Activated CD8-positive, alpha-beta memory T cell treated with anti-CD3 and anti-CD28 coated beads, Interleukin-2, amount 10 ng/mL, durations not matched to agents 7 days and 5 days (primary cell): ENCODE data around the gene UBXN10. TPM values are rescaled to one million over a fixed set of nuclear protein-coding genes. Genes with fewer than 3 reads are reported as not detected.

Source experiments
- ATAC-seq: fragments of 150-1000 bp; cut with Tn5 transposase; one replicate; pipeline ENCODE4 v1.10.0; 2021; ENCODE audit warnings: moderate library complexity
- CTCF ChIA-PET: fragments of 350-600 bp; sonication (Branson Sonifier 250); formaldehyde crosslinking; loops from one replicate; lab custom pipeline; 2021; ENCODE audit warnings: antibody characterized with exemption; lab: Charles Lee
- DNase-seq: peaks from one replicate; pipeline ENCODE4 v3.0.0-alpha.2; 2020
- H3K27ac Mint-ChIP-seq: one replicate; pipeline ENCODE4 v1.8.0; 2021; ENCODE audit warnings: mild to moderate bottlenecking, mixed read lengths
- H3K27me3 Mint-ChIP-seq: one replicate; pipeline ENCODE4 v1.8.0; 2021; ENCODE audit warnings: mixed read lengths
- H3K36me3 Mint-ChIP-seq: one replicate; pipeline ENCODE4 v1.8.0; 2021; ENCODE audit warnings: mild to moderate bottlenecking, mixed read lengths
- H3K4me1 Mint-ChIP-seq: one replicate; pipeline ENCODE4 v1.8.0; 2021; ENCODE audit warnings: mixed read lengths
- H3K4me3 Mint-ChIP-seq: one replicate; pipeline ENCODE4 v1.8.0; 2021; ENCODE audit warnings: mild to moderate bottlenecking, moderate library complexity, mixed read lengths
- H3K9me3 Mint-ChIP-seq: one replicate; pipeline ENCODE4 v1.8.0; 2022; ENCODE audit warnings: low read depth, mixed read lengths
- total RNA-seq, 2 experiments: library from RNA; stranded (reverse); gene quantifications; one replicate each; pipeline ENCODE4 v1.2.3, GENCODE V29; 2021

The UBXN10 gene
- total RNA-seq, 2 experiments from 2014 or later = 0.23 to 1.1 TPM

- Mint-ChIP-seq H3K4me3 (no peak overlapping the region), H3K27ac (no peak overlapping the region), H3K9me3 (no peaks in the 10 kb centered on the region), H3K4me1 (peaks cover 3% of the 10 kb centered on the region), H3K36me3 (no peaks in the 10 kb centered on the region), H3K27me3 (no peaks in the 10 kb centered on the region)
- CTCF ChIA-PET = interaction anchor here (0.8 kb wide), 1 partner anchor 231 kb away, joined by 3 read pairs; no protein-coding TSS in a partner anchor
- ATAC-seq = no peak
- no peak for DNase-seq
Observed at GRCh38 chr1:20147846-20148570, 37.9 kb upstream of the UBXN10 start.

- H3K27ac Mint-ChIP-seq = no peak overlapping the region
- no peaks in the 10 kb centered on the region for H3K9me3 Mint-ChIP-seq
- DNase-seq (no peak), ATAC-seq (no peak)
- no peaks in the 10 kb centered on the region for H3K36me3 Mint-ChIP-seq
- CTCF ChIA-PET = interaction anchor here (0.8 kb wide), 1 partner anchor 231 kb away, joined by 3 read pairs; no protein-coding TSS in a partner anchor
- H3K4me1 Mint-ChIP-seq = peaks cover 5% of the 10 kb centered on the region
- no peaks in the 10 kb centered on the region for H3K27me3 Mint-ChIP-seq
- no peak overlapping the region for H3K4me3 Mint-ChIP-seq
Observed at GRCh38 chr1:20148571-20149500, 37.1 kb upstream of the UBXN10 start.

- Mint-ChIP-seq H3K4me1 (peaks cover 14% of the 10 kb centered on the region), H3K27ac (no peak overlapping the region), H3K9me3 (no peaks in the 10 kb centered on the region), H3K4me3 (no peak overlapping the region), H3K36me3 (no peaks in the 10 kb centered on the region), H3K27me3 (no peaks in the 10 kb centered on the region)
- no peak for DNase-seq
- ATAC-seq = no peak
- CTCF ChIA-PET = interaction anchor here (1.3 kb wide), 1 partner anchor 232 kb away, joined by 4 read pairs; no protein-coding TSS in a partner anchor
Observed at GRCh38 chr1:20149601-20150325, 36.1 kb upstream of the UBXN10 start.

GRCh38 chr1:20150326-20150705 lies 35.6 kb upstream of the UBXN10 start:
- CTCF ChIA-PET = interaction anchor here (1.3 kb wide), 1 partner anchor 232 kb away, joined by 4 read pairs; no protein-coding TSS in a partner anchor
- H3K9me3 Mint-ChIP-seq = no peaks in the 10 kb centered on the region
- H3K4me3 Mint-ChIP-seq = no peak overlapping the region
- H3K36me3 Mint-ChIP-seq = no peaks in the 10 kb centered on the region
- no peaks in the 10 kb centered on the region for H3K27me3 Mint-ChIP-seq
- DNase-seq = no peak
- peaks cover 16% of the 10 kb centered on the region for H3K4me1 Mint-ChIP-seq
- no peak for ATAC-seq
- no peak overlapping the region for H3K27ac Mint-ChIP-seq

GRCh38 chr1:20150969-20151368 lies 34.9 kb upstream of the UBXN10 start:
- Mint-ChIP-seq H3K9me3 (no peaks in the 10 kb centered on the region), H3K27ac (no peak overlapping the region), H3K4me1 (peaks cover 16% of the 10 kb centered on the region), H3K27me3 (no peaks in the 10 kb centered on the region), H3K4me3 (no peak overlapping the region), H3K36me3 (no peaks in the 10 kb centered on the region)
- ATAC-seq (no peak), DNase-seq (no peak)
- CTCF ChIA-PET = interaction anchor here (1.3 to 2.8 kb wide), 4 partner anchors 44 to 233 kb away, joined by 4 to 28 read pairs (median 14); no protein-coding TSS in a partner anchor

GRCh38 chr1:20151906-20152598 lies 33.8 kb upstream of the UBXN10 start:
- Mint-ChIP-seq H3K9me3 (no peaks in the 10 kb centered on the region), H3K36me3 (no peaks in the 10 kb centered on the region), H3K27me3 (no peaks in the 10 kb centered on the region), H3K27ac (peak overlapping the region; percentile 51), H3K4me1 (peaks cover 16% of the 10 kb centered on the region), H3K4me3 (peak overlapping the region; percentile 54)
- peak; percentile 84 for DNase-seq
- peak; percentile 92 for ATAC-seq
- CTCF ChIA-PET = interaction anchor here (0.6 to 2.8 kb wide), 23 partner anchors 8 to 490 kb away, joined by 3 to 38 read pairs (median 4); partner anchors contain the start of gene OTUD3

- Mint-ChIP-seq H3K4me1 (peaks cover 16% of the 10 kb centered on the region), H3K4me3 (peak overlapping the region; percentile 54)
- CTCF ChIA-PET = interaction anchor here (0.7 to 2.8 kb wide), 21 partner anchors 9 to 491 kb away, joined by 3 to 38 read pairs (median 4); partner anchors contain the start of gene OTUD3
Observed at GRCh38 chr1:20152599-20152930, 33.3 kb upstream of the UBXN10 start.

GRCh38 chr1:20153000-20153418 lies 32.9 kb upstream of the UBXN10 start:
- no peaks in the 10 kb centered on the region for H3K9me3 Mint-ChIP-seq
- H3K4me3 Mint-ChIP-seq = no peak overlapping the region
- peaks cover 16% of the 10 kb centered on the region for H3K4me1 Mint-ChIP-seq
- DNase-seq (no peak), ATAC-seq (no peak)
- H3K27me3 Mint-ChIP-seq = no peaks in the 10 kb centered on the region
- CTCF ChIA-PET = interaction anchor here (0.7 to 2.8 kb wide), 14 partner anchors 9 to 342 kb away, joined by 3 to 38 read pairs (median 4); no protein-coding TSS in a partner anchor
- no peaks in the 10 kb centered on the region for H3K36me3 Mint-ChIP-seq
- no peak overlapping the region for H3K27ac Mint-ChIP-seq

More at GRCh38 chr1:20152599-20152930, 33.3 kb upstream of the UBXN10 start:
- Mint-ChIP-seq H3K27ac (no peak overlapping the region), H3K36me3 (no peaks in the 10 kb centered on the region), H3K9me3 (no peaks in the 10 kb centered on the region), H3K27me3 (no peaks in the 10 kb centered on the region)
- peak; percentile 24 for ATAC-seq
- DNase-seq = no peak

GRCh38 chr1:20154301-20154831 lies 31.5 kb upstream of the UBXN10 start:
- Mint-ChIP-seq H3K36me3 (no peaks in the 10 kb centered on the region), H3K4me3 (peak overlapping the region; percentile 27), H3K9me3 (peaks cover 6% of the 10 kb centered on the region), H3K4me1 (peaks cover 16% of the 10 kb centered on the region), H3K27ac (peak overlapping the region; percentile 33), H3K27me3 (no peaks in the 10 kb centered on the region)
- CTCF ChIA-PET = interaction anchor here (0.5 to 1.6 kb wide), 4 partner anchors 18 to 354 kb away, joined by 3 to 11 read pairs (median 4); partner anchors contain the start of gene OTUD3
- DNase-seq (no peak), ATAC-seq (no peak)

GRCh38 chr1:20158358-20159070 lies 27.4 kb upstream of the UBXN10 start:
- CTCF ChIA-PET = interaction anchor here (1.0 to 1.5 kb wide), 4 partner anchors 10 to 54 kb away, joined by 3 to 5 read pairs (median 4); no protein-coding TSS in a partner anchor
- no peak for DNase-seq
- no peaks in the 10 kb centered on the region for H3K36me3 Mint-ChIP-seq
- peaks cover 13% of the 10 kb centered on the region for H3K4me1 Mint-ChIP-seq
- H3K9me3 Mint-ChIP-seq = peaks cover 16% of the 10 kb centered on the region
- no peak for ATAC-seq
- H3K27me3 Mint-ChIP-seq = no peaks in the 10 kb centered on the region
- no peak overlapping the region for H3K4me3 Mint-ChIP-seq
- H3K27ac Mint-ChIP-seq = no peak overlapping the region

- Mint-ChIP-seq H3K36me3 (no peaks in the 10 kb centered on the region), H3K27ac (no peak overlapping the region), H3K27me3 (no peaks in the 10 kb centered on the region), H3K4me3 (no peak overlapping the region), H3K4me1 (no peaks in the 10 kb centered on the region), H3K9me3 (peaks cover 16% of the 10 kb centered on the region)
- DNase-seq = no peak
- ATAC-seq = no peak
- CTCF ChIA-PET = no interaction called here
Observed at GRCh38 chr1:20160034-20160433, 25.9 kb upstream of the UBXN10 start.
